ENCODE data around the gene ATP23. TPM values are rescaled to one million over a fixed set of nuclear protein-coding genes. Genes with fewer than 3 reads are reported as not detected.

Gene ATP23
- total RNA-seq, 3 donors from 2014 or later, result 13.7 to 19.0 (median 15.3) TPM

DNA sequence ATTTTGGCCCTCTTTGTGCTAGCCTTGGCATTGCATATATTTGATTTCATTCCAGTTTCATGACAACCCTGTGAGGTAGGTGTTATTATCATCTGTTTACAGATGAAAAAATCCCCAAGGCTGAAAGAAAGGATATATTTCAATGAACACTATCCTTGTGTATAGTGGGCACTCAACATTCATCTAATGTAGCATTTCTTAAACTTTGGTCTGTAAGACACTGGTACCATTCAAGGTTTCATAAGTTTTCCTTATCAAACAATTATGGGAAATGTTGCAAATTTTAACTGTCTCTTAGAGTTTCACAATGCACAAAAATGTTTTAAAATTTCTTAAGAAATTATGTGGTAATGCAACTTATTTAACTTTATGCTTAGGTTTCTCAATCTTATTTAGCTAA is 44.3 kb downstream of the ATP23 start:
- Histone ChIP-seq H3K9me3 (no peaks in the 10 kb centered on the region), H3K4me3 (no peak overlapping the region), H3K4me1 (ENCODE audit: low read depth) (no peaks in the 10 kb centered on the region), H3K36me3 (ENCODE audit: low read depth) (no peaks in the 10 kb centered on the region)
- ATAC-seq (no peak), DNase-seq (no peak)
- TF ChIP-seq, protein P1, sequence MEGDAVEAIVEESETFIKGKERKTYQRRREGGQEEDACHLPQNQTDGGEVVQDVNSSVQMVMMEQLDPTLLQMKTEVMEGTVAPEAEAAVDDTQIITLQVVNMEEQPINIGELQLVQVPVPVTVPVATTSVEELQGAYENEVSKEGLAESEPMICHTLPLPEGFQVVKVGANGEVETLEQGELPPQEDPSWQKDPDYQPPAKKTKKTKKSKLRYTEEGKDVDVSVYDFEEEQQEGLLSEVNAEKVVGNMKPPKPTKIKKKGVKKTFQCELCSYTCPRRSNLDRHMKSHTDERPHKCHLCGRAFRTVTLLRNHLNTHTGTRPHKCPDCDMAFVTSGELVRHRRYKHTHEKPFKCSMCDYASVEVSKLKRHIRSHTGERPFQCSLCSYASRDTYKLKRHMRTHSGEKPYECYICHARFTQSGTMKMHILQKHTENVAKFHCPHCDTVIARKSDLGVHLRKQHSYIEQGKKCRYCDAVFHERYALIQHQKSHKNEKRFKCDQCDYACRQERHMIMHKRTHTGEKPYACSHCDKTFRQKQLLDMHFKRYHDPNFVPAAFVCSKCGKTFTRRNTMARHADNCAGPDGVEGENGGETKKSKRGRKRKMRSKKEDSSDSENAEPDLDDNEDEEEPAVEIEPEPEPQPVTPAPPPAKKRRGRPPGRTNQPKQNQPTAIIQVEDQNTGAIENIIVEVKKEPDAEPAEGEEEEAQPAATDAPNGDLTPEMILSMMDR (IDR thresholded peaks at IDR 0.05), result no peak
- intact Hi-C loops (cut with DNase I, micrococcal nuclease), result no loop called here

DNA sequence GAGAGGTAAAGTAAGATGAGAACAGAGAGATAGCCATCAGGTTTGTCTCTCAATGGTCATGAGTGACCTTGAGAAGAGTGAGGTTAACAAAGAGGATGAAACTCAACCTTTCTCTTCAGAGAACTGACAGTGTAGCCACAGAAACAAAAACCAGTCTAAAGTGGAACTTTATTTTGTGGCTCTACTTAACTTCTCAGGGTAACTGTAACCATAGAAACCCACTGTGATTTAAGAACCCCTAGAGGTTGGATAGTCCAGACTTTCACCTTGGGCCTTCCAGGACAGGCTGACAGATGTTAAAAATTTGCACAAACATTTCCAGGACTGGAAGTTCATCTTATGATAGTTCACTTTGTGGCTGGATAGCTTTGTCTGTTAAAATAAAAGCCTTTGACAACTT is 48.5 kb downstream of the ATP23 start:
- no peaks in the 10 kb centered on the region for H3K36me3 ChIP-seq (ENCODE audit: low read depth)
- DNase-seq (no peak), ATAC-seq (no peak)
- no peaks in the 10 kb centered on the region for H3K9me3 ChIP-seq
- no peak overlapping the region for H3K4me3 ChIP-seq
- TF ChIP-seq, protein P1 (IDR thresholded peaks at IDR 0.05), result no peak
- H3K4me1 ChIP-seq (ENCODE audit: low read depth), result no peaks in the 10 kb centered on the region
- intact Hi-C loops (cut with DNase I, micrococcal nuclease), result no loop called here

DNA sequence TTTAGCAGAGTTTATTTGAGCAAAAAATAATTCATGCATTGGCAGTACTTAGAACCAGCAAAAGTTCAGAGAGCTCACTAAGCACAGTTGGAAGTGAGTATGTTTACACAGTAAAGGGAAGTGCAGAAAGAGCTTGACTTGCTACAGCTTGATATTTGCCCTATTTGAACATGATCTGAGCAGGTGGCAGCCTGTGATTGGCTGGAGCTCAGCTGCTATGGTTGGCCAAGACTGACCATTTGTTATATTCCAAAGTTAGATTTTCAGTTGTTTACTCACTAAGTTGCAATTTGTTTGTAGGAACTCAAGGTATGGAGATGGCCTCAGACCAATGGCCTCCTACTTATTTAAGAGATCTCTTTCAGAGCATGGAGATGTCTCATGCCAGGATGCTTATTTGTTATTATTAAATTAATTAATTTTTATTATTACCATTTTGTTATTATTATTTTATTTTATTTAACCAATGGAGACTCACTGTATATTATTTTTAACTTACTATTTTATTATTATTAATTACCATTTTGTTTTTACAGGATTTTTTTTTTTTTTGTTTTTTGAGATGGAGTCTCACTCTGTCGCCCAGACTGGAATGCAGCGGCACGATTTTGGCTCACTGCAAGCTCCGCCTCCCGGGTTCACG is 49.0 kb downstream of the ATP23 start:
- ATAC-seq, result no peak
- H3K4me3 ChIP-seq, result no peak overlapping the region
- no peaks in the 10 kb centered on the region for H3K4me1 ChIP-seq (ENCODE audit: low read depth)
- peaks cover 1% of the 10 kb centered on the region for H3K9me3 ChIP-seq
- DNase-seq, result no peak
- intact Hi-C loops (cut with DNase I, micrococcal nuclease), result no loop called here
- no peaks in the 10 kb centered on the region for H3K36me3 ChIP-seq (ENCODE audit: low read depth)
- TF ChIP-seq, protein P1 (IDR thresholded peaks at IDR 0.05), result no peak

DNA sequence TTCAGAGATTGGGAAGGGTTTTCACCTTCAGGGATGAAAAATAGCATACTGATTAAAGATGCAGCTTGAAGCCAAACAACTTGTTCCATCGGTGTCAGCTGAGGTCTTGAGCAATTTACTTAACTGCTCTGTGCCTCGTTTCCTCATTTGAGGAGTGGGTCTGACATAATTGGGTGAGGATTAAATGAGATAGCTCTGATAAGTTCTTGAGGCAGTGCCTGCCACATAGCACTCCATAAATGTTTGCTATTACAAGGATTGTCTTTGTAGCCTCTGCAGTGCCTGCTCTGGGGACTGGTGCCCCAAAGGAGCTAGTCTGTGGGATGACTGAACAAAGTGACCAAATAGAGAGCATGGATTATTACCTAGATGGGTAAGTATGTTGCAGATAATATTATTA is 50.6 kb downstream of the ATP23 start:
- H3K36me3 ChIP-seq (ENCODE audit: low read depth), result no peaks in the 10 kb centered on the region
- DNase-seq (no peak), ATAC-seq (no peak)
- H3K4me1 ChIP-seq (ENCODE audit: low read depth), result no peaks in the 10 kb centered on the region
- peaks cover 17% of the 10 kb centered on the region for H3K9me3 ChIP-seq
- intact Hi-C loops (cut with DNase I, micrococcal nuclease), result no loop called here
- no peak overlapping the region for H3K4me3 ChIP-seq
- TF ChIP-seq, protein P1 (IDR thresholded peaks at IDR 0.05), result no peak

DNA sequence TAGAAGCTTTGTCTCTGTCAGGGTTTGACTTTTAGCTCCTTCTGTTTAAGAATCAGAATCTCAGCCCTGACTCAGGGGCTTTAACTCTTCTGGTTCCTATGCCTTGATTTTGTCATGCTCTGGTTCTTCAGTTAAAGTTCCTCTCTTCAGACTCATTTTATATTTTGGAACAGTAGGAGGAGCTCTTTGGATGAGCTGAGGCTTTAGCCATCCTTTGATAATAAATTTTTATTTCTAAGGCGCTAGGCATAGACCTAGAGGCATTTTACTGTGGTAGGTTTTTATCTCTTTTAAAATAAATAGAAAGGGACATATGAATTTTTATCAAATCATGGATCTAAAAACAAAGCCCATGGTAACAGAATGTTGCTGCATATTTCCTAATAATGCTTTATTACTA is 51.7 kb downstream of the ATP23 start:
- no peaks in the 10 kb centered on the region for H3K4me1 ChIP-seq (ENCODE audit: low read depth)
- TF ChIP-seq, protein P1 (IDR thresholded peaks at IDR 0.05), result no peak
- H3K36me3 ChIP-seq (ENCODE audit: low read depth), result no peaks in the 10 kb centered on the region
- no peak overlapping the region for H3K4me3 ChIP-seq
- intact Hi-C loops (cut with DNase I, micrococcal nuclease), result no loop called here
- ATAC-seq, result no peak
- H3K9me3 ChIP-seq, result peaks cover 27% of the 10 kb centered on the region
- DNase-seq, result no peak

DNA sequence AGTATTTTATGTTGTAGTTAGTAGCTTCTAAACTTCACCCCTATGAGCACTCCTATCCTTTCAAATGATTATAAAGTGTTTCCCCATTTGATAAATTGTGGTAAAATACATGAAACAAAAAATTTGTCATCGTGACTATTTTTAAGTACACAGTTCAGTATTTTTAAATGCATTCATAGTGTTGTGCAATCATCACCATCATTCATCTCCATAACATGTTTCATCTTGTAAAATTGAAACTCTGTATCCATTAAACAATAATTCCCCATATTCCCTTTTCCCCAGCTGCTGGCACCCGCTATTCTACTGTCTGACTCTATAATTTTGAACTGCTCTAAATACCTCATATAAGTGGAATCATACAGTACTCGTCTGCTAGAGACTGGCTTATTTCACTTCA is 52.5 kb downstream of the ATP23 start:
- Histone ChIP-seq H3K4me3 (no peak overlapping the region), H3K4me1 (ENCODE audit: low read depth) (no peaks in the 10 kb centered on the region), H3K9me3 (peaks cover 35% of the 10 kb centered on the region), H3K36me3 (ENCODE audit: low read depth) (no peaks in the 10 kb centered on the region)
- TF ChIP-seq, protein P1 (IDR thresholded peaks at IDR 0.05), result no peak
- ATAC-seq (no peak), DNase-seq (no peak)
- intact Hi-C loops (cut with DNase I, micrococcal nuclease), result no loop called here
